ENCODE results near the gene TC2N. TPM values are rescaled to one million over a fixed set of nuclear protein-coding genes. Genes with fewer than 3 reads are reported as not detected.

Gene TC2N
- total RNA-seq, 1 donor from 2014 or later, result 56.7 TPM

- H3K36me3 ChIP-seq, result no peaks in the 10 kb centered on the region
- peaks cover 12% of the 10 kb centered on the region for H3K4me1 ChIP-seq
- DNase-seq (no peak), ATAC-seq (no peak)
- TF ChIP-seq CTCF (IDR thresholded peaks at IDR 0.05), result no peak
- H3K9me3 ChIP-seq, result no peaks in the 10 kb centered on the region
- no peak overlapping the region for H3K27ac ChIP-seq
- no peak overlapping the region for H3K4me3 ChIP-seq
- intact Hi-C loops (cut with DNase I), result no loop called here
- H3K27me3 ChIP-seq, result no peaks in the 10 kb centered on the region
Measured at GRCh38 chr14:91829511-91829910, 37.8 kb downstream of the TC2N start.

- no peak for TF ChIP-seq CTCF (IDR thresholded peaks at IDR 0.05)
- intact Hi-C loops (cut with DNase I), result no loop called here
- H3K4me1 ChIP-seq, result peaks cover 12% of the 10 kb centered on the region
- no peak for ATAC-seq
- no peak for DNase-seq
- H3K9me3 ChIP-seq, result no peaks in the 10 kb centered on the region
- no peaks in the 10 kb centered on the region for H3K27me3 ChIP-seq
- no peaks in the 10 kb centered on the region for H3K36me3 ChIP-seq
- H3K27ac ChIP-seq, result no peak overlapping the region
- no peak overlapping the region for H3K4me3 ChIP-seq
Measured at GRCh38 chr14:91827746-91828145, 39.6 kb downstream of the TC2N start.

GRCh38 chr14:91817566-91818325 lies 49.6 kb downstream of the TC2N start:
- intact Hi-C loops (cut with DNase I), result no loop called here
- DNase-seq, result no peak
- H3K4me3 ChIP-seq, result no peak overlapping the region

GRCh38 chr14:91814317-91814716 lies 53.0 kb downstream of the TC2N start:
- intact Hi-C loops (cut with DNase I), result no loop called here
- no peak for TF ChIP-seq CTCF (IDR thresholded peaks at IDR 0.05)
- H3K9me3 ChIP-seq, result no peaks in the 10 kb centered on the region
- ATAC-seq (no peak), DNase-seq (no peak)
- H3K27me3 ChIP-seq, result no peaks in the 10 kb centered on the region
- H3K27ac ChIP-seq, result no peak overlapping the region
- H3K4me1 ChIP-seq, result no peaks in the 10 kb centered on the region
- peaks cover 10% of the 10 kb centered on the region for H3K36me3 ChIP-seq
- no peak overlapping the region for H3K4me3 ChIP-seq

More at GRCh38 chr14:91817566-91818325, 49.6 kb downstream of the TC2N start:
- H3K9me3 ChIP-seq, result peaks cover 14% of the 10 kb centered on the region
- no peaks in the 10 kb centered on the region for H3K36me3 ChIP-seq
- H3K27ac ChIP-seq, result no peak overlapping the region
- H3K27me3 ChIP-seq, result no peaks in the 10 kb centered on the region
- no peak for TF ChIP-seq CTCF (IDR thresholded peaks at IDR 0.05)
- H3K4me1 ChIP-seq, result no peaks in the 10 kb centered on the region
- ATAC-seq, result no peak

- Histone ChIP-seq H3K4me1 (no peaks in the 10 kb centered on the region), H3K4me3 (no peak overlapping the region), H3K27ac (no peak overlapping the region), H3K36me3 (peaks cover 19% of the 10 kb centered on the region), H3K27me3 (no peaks in the 10 kb centered on the region), H3K9me3 (no peaks in the 10 kb centered on the region)
- no peak for DNase-seq
- intact Hi-C loops (cut with DNase I), result no loop called here
- TF ChIP-seq CTCF (IDR thresholded peaks at IDR 0.05), result no peak
- ATAC-seq, result no peak
Measured at GRCh38 chr14:91810699-91811098, 56.6 kb downstream of the TC2N start.

Data from upper lobe of right lung (tissue), 1 donor.